DLD1 (cell line): ENCODE results near the gene RPL13.

ENCODE experiments used
- in situ Hi-C: cut with HindIII; loops from 2 replicates; pipeline ENCODE4 v1.10.0; 2017; ENCODE audit warnings: low sequenced_read_pairs

The RPL13 gene

DNA sequence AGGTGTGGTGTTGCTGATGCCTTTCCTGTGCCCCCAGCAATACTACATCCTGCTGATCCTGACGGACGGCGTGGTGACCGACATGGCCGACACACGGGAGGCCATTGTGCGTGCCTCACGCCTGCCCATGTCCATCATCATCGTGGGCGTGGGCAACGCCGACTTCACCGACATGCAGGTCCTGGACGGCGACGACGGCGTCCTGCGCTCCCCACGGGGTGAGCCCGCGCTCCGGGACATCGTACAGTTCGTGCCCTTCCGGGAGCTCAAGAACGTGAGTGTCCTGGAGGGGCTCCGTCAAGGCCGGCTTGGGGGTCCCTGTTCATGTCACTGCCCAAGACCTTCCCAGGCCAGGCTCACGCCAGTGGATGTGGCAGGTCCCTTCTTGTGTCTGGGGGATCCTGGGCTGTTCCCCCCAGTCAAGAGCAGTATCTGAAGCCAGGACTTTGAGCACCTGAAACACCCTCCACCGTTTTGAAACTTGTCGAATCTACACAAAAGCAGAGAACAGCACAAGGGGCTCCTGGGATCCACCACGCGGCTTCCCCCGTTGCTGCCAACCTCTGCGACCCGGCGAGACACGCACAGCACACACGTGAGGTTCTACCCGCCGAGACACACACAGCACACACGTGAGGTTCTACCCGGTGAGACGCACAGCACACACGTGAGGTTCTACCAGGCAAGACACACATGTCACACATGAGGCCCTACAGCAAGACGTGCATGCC is 35.0 kb downstream of the RPL13 start:
- in situ Hi-C loops, result no loop called here

DNA sequence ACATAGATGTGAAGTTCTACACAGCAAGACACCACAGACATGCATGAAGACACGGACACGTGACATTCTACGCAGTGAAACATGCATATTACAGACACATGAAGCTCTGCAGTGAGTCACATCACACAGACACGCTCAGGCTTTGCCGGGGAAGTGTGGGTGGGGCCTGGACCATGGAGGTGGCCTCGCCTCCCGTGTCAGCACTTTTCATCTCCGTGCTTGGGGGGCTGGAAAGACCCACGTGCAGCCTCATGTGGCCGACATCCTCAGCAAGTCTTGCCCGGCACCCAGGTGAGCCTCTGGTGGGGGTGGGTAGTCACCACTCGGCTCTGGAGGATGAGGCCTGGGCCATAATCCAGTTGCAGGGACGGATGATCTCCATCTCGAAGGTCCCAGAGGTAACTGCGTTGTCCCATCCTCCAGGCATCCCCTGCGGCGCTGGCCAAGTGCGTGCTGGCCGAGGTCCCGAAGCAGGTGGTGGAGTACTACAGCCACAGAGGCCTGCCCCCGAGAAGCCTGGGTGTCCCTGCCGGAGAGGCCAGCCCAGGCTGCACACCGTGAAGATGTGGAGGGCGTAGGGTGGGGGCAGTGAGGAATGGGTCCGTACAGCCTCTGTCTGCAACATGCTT is 35.7 kb downstream of the RPL13 start:
- in situ Hi-C loops, result no loop called here

DNA sequence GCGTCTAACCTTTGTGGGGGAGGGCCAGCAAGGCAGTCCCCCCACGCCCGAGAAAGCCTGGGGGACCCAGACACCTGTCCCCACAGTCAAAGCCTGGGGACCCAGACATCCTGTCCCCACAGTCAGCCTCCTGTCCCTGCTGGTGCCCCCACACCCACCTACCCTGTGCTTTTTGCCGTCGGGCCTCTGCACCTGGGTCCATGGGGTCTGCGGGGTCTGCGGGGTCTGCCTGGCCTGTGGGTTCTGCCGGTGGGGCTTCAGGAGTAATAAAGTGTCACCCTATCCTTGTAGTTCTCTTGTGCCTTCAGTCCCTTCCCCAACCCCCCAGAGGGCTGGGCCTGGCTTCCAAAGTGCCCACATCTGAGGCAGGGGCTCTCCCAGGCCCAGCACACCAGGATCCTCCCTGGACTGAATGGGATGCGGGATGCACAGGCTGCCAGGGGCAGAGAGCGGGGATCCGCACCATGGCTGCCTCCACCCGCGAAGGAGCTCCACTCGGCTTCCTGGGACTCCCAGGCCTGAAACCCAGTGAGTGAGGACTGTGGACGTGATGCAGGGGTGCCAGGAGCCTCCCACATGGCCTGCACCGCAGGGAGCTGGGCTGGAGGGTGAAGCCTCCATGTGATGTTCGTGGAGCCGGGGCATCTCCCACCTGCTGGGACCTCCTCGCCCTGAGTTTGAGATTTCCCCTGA is 36.6 kb downstream of the RPL13 start:
- in situ Hi-C loops, result no loop called here

DNA sequence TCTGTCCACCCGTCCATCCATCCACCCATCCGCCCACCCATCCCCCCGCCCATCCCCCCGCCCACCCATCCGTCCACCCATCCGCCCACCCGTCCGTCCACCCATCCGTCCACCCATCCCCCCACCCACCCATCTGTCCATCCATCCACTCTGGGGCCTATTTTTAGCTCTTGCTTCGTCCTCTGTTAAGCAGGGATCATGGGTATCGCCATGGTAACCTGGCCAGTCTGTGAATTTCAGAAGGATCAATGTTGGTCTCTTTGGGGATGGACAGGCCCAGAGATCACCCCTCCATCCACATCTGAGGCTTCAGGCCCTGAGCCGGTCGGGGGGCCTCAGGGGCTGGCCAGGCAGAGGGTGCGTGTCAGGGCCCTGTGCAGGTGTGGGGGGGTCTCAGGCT is 37.7 kb downstream of the RPL13 start:
- in situ Hi-C loops, result no loop called here

DNA sequence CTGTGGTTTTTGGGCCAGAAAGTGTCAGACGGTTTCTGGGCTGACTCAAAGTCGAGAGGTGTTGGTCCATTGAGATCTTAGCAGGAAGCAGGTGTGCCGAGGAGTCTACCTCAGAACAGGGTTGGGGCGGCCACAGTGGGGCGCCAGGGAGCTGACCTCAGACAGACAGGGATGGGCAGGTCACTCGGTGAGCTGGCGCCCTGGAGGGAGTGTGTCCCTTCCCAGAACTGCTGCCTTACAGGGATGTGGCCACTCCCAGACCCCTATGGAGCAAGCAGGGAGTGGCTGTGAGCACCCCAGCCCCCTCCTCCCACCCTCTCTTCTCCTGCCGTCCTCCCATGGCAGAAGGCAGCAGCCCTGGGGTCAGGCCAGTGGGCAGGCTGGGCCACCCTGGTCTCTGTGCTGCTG is 39.0 kb downstream of the RPL13 start:
- in situ Hi-C loops, result no loop called here

DNA sequence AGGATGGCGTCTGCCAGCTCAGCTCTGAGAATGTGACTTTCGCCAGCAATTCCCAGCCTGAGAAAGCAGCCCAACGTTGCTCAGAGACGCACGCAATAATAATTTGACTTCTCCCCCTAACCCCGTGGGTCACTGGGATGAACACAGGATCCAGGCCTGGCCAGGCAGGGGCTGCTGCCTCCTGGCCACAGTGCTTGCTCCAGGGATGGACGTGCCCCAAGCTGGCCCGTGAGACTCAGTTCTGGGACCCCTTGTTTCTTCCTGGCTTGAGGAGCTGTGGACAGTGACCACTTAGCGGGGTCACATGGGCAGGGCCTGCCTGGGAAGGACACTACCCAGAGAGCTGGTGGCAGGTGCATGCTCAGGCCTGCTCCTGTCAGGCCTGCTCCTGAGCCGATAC is 39.4 kb downstream of the RPL13 start:
- in situ Hi-C loops, result no loop called here

DNA sequence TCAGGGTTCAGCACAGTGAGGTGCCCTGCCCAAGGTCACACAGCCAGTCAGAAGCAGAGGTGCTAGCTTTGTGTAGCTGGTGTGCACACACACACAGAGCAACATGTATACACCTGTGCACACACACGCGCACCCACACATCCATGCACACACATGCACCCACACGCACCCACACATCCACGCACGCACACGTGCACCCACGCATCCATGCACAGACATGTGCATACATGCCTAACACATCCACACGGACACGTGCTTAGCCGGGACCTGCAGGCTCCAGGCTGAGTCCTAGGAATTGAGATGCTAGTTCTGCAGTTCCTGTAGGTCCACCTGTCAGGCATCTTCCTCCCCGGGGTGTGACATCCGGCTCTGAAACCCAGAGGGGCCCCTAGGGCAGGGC is 39.9 kb downstream of the RPL13 start:
- in situ Hi-C loops, result no loop called here

DNA sequence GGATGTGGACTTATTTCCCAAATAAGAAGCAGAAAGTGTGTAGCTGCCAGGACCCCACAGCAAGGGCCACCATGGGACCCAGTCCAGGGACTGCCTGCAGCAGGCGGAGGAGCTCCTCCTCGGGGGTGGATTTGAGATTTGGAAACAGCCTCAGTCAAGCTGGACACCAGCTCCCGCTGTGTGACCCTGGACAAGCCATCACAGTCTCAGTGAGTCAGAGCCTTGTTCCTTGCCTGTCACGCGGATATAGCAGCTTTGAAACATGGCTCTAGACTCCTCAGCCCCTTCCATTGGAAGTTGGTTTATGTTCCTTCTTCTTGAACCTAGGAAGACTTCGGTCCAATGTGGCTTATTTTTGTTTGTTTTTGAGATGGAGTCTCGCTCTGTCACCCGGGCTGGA is 40.5 kb downstream of the RPL13 start:
- in situ Hi-C loops, result no loop called here

DNA sequence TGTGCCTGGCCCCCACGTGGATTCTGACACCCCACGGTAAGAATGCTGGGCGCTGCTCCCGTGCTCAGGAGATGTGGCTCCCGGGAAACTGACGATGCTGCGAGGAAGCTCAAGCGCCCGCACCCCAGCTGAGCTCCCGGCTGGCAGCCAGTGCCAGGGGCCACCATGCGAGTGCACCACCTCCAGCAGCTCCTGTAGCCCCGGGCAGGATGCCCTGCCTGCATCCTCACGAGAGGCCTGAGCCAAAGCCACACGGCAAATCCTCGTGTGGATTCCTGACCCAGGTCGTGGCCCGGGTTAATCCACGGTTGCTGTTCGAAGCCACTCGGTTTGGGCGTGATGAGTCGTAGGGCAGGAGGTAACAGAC is 41.4 kb downstream of the RPL13 start:
- in situ Hi-C loops, result no loop called here

DNA sequence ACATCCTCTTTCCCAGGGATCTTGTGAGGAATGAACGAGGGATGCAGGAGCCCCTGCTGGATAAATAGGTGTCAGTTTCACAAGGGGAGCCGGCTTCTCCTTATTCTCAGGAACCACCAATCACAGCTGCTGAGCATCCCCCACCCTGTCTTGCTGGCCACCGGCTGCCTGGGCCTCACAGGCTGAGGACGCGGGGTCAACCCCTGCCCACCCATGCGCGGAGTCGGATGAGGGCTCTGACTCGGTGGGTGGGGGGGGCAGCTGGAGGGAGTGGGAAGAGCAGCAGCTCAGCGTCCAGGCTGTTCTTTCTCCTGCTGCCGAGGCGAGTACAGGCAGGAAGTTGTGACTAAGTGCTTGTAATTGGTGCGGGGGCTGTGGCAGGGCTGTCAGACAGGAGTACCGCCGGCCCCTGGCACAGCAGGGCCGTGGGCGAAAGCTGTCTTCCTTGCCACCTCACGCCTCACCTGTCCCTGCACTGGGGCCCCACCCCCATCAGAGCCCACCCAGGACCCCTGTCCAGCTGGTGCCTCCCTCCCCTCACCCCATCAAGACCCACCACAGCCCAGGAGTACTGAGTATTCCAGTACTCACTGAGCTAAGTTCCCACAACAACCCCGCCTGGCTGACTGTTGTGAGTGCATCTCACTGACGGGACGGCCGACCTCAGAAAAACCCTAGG is 41.9 kb downstream of the RPL13 start:
- in situ Hi-C loops, result no loop called here

DNA sequence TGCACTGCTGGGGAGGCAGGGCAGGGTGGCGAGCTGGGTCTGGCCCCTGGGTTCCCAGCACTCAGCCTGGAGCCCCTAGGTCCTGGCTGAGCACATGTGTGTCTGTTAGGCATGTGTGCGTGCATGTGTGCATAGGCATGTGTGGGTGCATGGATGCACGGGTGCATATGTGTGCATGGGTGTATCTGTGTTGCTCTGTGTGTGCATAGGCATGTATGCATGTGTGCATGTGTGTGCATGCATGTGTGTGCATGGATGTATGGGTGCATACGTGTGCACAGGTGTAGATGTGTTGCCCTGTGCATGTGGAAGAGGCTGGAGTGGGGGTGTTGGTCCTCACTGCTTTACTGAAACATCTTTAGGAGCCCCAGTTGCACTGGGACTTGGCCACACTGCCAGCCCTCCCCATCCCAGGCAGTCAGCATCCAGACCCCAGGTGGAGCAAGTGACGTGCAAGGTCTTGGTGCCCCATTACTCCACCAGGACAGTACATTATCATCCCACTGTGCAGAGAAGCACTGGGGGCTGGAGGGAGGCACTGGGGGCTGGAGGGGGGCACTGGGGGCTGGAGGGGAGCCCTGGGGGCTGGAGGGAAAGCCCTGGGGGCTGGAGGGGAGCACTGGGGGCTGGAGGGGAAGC is 42.6 kb downstream of the RPL13 start:
- in situ Hi-C loops, result no loop called here

DNA sequence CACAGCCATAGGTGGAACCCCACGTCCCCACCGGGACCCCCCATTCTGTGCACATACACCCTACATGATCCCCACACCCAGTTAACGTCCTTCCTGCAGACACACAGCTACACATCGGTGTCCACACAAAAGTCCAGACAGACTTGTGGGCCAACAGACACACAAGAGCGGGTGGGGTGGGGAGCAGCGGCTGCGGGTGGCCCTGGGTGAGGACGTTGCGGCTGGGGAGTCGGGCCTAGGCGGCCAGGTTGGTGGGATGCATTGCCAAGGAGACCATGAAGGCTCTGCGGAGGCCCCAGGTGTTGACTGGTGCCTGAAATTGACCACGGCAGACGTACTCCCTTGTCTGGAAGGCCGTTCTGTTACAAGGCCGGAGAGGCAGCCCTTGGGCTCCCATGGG is 44.3 kb downstream of the RPL13 start:
- in situ Hi-C loops, result no loop called here

DNA sequence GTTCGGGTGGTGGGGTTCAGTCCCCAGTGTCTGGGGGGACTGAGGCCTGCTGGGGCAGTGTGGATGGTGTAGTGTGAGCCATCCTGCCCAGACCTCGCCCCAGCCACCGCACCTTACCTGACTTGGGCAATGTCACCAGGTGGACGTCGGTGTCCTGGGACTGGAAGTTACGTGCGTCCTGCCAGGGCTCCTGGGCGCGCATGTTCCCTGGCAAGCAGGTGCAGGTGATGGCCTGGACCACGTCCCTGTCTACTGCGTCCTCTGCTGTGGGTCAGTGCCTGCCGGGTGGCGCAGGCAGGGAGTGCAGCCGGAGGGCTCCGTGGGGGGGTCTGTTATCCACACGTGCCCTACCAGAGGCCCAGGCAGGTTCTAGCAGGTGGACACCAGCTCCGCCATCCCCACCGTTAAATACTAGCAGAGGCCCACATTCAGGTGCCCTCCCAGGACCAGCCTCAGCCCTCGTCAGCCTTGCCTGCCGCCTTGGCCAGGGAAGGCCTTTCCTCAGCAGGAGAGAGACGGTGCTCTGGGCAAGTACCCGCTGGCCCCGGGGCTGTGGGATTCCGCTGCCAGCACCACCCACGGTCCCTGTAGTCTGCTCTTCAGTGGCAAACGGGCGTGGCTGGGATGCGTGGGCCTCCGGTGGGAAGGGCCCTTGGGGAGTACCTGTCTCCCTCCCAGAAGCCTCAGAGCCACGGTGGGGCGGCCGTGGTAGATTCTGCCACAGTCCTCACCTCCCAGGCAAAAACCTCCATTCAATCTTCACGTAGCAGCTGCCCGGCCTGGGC is 44.9 kb downstream of the RPL13 start:
- in situ Hi-C loops, result no loop called here

DNA sequence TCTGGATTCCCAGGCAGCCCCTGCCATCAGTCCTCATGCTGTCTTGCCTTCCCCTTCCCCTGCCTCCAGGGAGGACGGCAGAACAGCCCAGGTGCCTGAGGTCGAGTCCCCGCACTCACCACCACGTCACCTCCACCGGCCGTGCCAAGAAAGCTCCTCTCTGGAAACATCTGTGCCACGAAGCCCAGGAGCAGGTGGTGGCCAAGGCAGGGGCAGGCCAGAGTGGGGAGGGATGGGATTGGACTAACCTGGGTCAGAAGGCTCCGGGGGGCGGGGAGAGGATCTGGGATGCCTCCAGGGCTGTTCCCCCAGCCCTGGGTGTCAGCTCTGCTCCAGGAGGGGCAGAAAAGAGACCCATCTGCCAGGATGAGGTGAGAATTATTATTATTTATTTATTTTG is 45.5 kb downstream of the RPL13 start:
- in situ Hi-C loops, result no loop called here

DNA sequence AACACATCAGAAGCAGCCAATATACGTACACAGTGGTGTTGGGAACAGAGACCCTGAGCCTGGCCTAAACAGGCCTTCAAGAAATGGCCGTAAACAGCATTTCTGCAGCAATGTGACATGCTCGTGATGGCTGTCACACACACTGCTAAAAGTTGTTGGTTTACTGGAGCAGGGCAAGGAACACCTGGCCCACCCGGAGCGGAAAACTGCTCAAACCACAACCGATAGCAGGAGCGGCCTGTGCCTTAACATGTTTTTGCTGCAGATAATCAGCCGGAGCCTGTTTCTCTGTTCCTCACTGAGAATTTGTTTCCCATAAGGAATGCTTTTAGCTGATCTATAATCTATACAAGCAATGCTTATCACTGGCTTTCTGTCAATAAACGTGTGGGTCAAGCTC is 47.0 kb downstream of the RPL13 start:
- in situ Hi-C loops, result no loop called here

DNA sequence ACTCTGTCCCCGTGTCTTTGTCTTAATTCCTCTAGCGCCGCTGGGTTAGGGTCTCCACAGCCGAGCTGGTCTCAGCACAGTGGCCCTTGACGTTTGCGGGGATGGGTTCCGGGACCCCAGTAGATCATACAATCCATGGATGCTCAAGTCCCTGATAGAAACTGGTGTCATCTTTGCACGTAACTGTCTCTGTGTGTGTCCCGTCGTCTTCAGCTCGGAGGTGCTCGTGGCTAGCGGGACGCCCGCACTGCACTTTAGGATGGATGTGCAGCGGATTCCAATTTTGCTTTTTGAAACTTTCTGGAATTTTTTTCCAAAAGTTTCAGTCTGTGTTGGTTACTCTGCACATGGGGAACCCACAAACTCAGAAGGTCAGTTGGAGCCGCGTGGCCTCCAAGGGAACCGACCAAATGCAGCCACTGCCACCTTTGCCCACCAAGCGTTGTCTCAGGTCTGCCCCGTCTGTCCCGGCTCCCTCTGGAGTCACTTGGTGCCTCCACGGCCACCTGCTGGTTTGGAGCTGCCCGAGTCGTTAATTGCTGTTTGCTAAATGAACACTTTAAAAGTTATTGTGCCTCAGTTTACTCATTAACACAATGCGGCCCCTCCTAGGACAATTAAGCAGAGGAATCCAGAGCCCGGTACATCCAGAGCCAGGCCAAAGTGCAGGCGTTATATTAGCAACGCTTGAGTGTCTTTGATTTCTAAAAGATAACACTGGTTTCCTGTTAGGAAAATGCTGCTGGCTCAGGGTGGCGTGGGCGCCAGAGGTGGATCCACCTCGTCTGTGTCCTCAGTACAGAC is 47.7 kb downstream of the RPL13 start:
- in situ Hi-C loops, result no loop called here

DNA sequence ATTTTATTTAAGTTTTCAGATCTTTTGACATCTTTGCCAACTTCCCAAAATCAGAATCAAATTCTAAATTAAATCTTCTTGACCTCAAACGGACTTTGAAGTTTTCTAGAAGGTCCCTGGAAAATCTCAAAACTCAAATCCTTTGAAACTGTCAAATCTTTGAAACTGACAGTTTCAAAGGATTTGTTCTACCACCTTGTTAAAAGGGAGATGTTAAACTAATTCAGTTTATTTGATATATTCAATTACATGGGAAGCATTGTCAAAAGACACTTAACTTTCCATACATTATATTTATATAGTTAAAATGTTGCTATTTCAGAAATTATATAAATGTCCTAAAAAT is 49.6 kb downstream of the RPL13 start:
- in situ Hi-C loops, result no loop called here

DNA sequence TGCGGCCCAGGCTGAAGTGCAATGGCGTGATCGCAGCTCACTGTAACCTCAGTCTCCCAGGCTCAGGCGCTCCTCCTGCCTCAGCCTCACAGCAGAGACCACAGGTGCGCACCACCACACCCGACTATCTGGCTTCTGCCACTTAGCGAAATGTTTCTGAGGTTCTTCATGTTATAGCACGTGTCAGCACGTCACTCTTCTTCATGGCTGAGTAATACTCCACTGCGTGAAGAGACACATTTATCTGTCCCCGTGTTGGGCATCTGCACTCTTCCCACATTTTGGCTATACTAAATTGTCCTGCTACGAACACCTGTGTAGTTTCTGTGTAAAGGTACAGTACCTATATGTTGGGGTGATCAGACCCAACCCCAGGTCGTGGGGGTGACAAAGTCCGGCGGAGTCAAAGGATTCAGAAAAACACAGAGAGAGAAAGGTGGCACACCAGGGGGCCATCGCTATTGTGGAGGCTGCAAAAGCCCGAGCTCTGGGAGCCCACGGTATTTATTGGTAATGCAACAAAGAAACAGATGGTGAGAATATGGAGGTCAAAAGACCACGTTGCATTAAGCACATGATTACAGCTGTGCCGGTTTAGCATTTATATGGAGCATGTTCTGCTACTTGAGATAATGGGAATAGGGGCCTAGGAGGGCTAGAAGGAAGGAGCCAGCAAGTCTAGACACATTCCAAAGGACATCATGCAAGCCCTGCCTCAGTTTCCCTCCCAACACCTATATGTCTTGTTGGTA is 52.1 kb downstream of the RPL13 start:
- in situ Hi-C loops, result no loop called here
